ENCODE measurements around the gene SIN3A. TPM values are rescaled to one million over a fixed set of nuclear protein-coding genes. Genes with fewer than 3 reads are reported as not detected.
A peak's percentile ranks its signal among the peaks of the same experiment; 100 is the strongest.

SIN3A gene
- total and polyA plus RNA-seq, 2 of the 4 experiments (the other 2 are of a cell fraction): 21.2 to 31.5 TPM

GRCh38 chr15:75455424-75455981, 4.0 kb upstream of the SIN3A start (continued):
- TF ChIP-seq MAZ (IDR thresholded peaks at IDR 0.05; ENCODE audit: borderline replicate concordance, low read depth, low read length): peak; percentile 52; the same call in 1 of the 2 replicates
- no peak for TF ChIP-seq ELK1 (IDR thresholded peaks at IDR 0.05; ENCODE audit: borderline replicate concordance, low read depth, low read length)
- TF ChIP-seq MXI1 (IDR thresholded peaks at IDR 0.05; ENCODE audit: borderline replicate concordance, low read depth, low read length): peak; percentile 25; the same call in 1 of the 2 replicates
- no peak for TF ChIP-seq CEBPB (IDR thresholded peaks at IDR 0.05; ENCODE audit: low read depth, low read length)
- no peak for TF ChIP-seq MAFK (IDR thresholded peaks at IDR 0.05; ENCODE audit: low read depth, low read length)

Measured in IMR-90 (cell line).